ENCODE data around the gene CREB3L4.

DNA sequence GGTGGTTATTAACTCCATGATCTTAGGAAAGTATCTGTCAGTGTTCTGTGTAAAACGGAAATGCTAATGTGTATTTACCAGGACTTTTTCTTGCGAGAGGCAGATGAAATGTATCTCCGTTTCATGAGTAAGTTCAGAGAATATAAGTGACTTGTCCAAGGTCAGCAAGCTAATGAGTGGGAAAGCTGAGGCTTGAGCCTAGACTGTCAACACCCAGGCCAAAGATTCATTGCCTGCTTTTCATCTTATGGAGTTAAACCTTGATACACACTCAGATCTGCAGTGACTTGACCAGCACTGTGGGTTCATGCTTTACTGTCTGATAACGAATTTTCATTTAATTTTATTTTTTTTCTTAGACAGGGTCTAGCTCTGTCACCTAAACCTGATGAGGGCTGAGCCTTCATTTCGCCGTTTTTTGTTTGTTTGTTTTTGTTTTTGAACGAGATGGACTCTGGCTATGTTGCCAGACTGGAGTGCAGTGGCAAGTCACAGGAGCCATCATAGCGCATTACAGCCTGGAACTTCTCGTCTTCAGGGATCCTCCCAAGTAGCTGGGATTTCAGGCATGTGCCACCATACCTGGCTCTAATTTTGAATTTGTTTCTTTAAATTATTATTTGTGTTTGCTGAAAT is 10.7 kb downstream of the CREB3L4 start:
- no peak for TF ChIP-seq EZH2 (IDR thresholded peaks at IDR 0.05; ENCODE audit: low read depth)
- TF ChIP-seq, protein P1, sequence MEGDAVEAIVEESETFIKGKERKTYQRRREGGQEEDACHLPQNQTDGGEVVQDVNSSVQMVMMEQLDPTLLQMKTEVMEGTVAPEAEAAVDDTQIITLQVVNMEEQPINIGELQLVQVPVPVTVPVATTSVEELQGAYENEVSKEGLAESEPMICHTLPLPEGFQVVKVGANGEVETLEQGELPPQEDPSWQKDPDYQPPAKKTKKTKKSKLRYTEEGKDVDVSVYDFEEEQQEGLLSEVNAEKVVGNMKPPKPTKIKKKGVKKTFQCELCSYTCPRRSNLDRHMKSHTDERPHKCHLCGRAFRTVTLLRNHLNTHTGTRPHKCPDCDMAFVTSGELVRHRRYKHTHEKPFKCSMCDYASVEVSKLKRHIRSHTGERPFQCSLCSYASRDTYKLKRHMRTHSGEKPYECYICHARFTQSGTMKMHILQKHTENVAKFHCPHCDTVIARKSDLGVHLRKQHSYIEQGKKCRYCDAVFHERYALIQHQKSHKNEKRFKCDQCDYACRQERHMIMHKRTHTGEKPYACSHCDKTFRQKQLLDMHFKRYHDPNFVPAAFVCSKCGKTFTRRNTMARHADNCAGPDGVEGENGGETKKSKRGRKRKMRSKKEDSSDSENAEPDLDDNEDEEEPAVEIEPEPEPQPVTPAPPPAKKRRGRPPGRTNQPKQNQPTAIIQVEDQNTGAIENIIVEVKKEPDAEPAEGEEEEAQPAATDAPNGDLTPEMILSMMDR (conservative IDR thresholded peaks at IDR 0.05) = no peak
